Melanocyte of skin (primary cell): ENCODE measurements around the gene SERHL2. TPM values are rescaled to one million over a fixed set of nuclear protein-coding genes. Genes with fewer than 3 reads are reported as not detected.

Experiments used
- small RNA-seq, 2 donors: library from RNA; depleted of rRNA; stranded (forward); fragments of <200 nt; gene quantifications; one replicate each; pipeline ENCODE3, GENCODE V24; 2012
- total RNA-seq, 2 donors: library from RNA; depleted of rRNA; stranded (reverse); fragments of >200 nt; gene quantifications; 2 replicates each; pipeline ENCODE4 v1.2.3, GENCODE V29; 2012

SERHL2 gene, protein sequence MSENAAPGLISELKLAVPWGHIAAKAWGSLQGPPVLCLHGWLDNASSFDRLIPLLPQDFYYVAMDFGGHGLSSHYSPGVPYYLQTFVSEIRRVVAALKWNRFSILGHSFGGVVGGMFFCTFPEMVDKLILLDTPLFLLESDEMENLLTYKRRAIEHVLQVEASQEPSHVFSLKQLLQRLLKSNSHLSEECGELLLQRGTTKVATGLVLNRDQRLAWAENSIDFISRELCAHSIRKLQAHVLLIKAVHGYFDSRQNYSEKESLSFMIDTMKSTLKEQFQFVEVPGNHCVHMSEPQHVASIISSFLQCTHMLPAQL
- 10 to 100 TPM in 1 of 2 donors, 1 to 10 TPM in 1; 2.0 to 11.0 TPM for total RNA-seq

DNA sequence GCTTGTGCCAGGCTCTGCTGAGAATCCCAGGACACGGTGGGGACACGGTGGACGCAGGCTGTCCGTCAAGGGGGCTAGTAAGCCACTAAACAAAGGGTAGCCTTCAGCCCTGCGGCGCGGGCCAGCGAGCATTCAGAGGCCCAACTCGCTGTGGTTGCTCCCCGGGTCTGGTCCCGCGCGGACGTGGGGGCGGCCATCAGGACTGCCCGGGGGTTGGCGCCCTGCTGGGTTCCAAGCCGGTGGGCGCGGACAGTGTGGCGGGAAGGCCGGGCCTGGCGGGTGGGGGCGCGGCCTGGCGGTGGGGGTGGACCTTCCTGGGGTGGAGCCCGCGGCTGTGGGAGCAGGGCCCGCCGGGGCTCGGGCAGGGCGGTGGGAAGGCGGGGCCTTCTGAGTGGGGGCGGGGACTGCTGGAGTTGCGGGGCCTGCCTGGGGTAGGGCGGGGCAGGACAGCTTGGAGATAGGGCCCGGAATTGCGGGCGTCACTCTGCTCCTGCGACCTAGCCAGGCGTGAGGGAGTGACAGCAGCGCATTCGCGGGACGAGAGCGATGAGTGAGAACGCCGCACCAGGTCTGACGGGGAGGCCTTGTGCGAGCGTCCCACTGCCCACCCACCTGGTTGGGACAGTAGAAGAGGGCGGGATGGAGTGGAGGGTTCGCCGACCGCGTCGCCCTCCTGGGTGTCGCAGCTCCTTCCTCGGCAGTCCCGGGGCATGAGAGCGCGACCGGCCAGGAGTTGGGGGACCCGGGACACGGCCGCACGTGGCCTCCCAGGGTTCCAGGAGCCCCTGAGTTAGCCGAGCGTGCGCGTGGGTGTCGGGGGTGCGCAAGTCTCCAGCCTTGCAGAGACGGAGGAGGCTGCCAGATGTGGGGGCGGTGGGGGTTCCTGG is at the start of gene SERHL2:
Gene SERHL2, plus strand, starts transcription at position 482 of the 887 bp plus-strand sequence. Its CDS starts 65 bp downstream, at position 547.

DNA sequence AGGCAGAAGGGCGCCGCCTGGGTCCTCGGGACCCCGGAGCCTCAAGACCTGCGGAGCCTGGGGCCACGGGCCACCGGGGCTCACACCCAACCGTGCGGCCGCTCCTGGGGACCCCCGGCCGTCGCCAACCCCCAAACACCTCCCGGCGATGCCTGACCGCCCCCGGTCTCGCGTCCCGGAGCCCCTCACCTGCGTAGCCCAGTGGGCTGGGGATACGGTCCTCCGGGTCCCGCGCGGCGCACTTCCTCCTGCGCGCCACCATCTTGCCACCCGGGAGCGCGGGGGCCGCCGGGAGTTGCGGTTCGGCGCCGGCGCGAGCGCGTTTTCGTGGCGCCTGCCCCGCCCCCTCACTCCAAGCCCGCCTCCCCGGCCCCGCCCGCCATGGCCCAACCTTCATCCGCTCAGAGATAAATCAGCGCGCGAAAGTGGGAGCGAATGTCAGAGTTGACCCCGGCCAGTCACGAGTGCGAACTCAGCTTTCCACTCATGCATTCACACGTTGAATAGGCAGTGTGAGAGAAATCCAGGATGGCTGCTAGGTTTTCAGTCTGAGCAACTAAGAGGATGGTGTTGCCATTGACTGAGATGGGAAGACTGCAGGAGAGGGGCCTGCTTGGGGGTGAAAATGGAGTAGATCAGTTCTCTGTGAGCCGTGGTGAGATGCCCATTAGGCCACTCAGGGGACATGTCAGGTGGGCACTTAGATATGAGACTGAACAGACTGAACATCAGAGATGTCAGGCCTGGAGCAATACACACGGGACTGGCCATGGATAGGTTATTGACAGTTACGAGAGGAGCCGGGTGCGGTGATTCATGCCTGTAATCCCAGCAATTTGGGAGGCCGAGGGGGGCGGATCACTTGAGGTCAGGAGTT is 34.0 kb upstream of the SERHL2 start, which contains the start of gene RRP7A:
Gene RRP7A, minus strand, starts transcription at position 272 of the 877 bp plus-strand sequence. Its CDS starts 10 bp downstream, at position 262.

DNA sequence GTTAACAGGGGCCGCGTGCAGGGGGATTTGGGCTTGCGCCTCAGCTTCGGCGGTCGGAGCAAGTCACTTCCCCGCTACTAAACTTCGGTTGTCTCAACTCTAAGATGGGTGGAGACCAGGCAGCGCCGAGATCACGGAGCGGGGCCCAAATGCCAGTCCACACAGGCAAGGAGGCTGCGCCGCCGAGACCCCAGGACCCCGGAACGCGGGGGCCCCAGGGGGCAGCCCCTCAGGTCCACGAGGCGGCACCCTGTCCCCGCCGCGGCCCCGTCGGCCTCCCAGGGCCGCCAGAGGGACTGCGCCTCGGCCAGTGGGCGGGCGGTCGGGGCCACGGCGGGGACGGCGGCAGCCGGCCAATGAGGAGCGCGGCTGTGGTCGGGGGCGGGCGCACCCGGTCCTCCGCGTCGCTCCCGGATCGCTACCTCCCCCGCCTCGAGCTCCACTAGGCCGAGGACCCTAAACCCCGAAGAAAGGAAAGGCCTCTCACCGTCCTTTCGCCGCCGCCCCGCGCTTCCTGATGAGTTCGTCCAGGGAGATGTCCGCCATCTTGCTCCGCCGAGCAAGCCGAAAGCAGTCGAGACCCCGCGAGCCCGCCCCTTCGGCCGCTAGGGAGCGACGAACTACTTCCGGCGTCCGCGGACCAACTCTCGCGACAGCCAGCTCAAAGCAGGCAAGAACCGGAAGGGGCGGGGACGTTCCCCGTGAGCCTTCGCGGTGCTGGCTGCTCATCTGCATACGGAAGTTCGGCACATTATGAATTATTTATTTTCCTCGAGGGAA is 60.7 kb downstream of the SERHL2 start, which contains the start of gene POLDIP3:
Gene POLDIP3, minus strand, starts transcription at position 572 of the 780 bp plus-strand sequence. Its CDS starts 26 bp downstream, at position 546.

Small RNAs within 50 kb of the gene (small RNA-seq; reads per million reads assigned to genes)
- gene RN7SKP80 (0 to 0.17 reads per million in 2 donors), gene RNU6-513P (0 reads per million in 2 donors)

Other genes with a start within 250 kb of the SERHL2 start
- gene NFAM1, start 121.6 kb upstream of the SERHL2 start, total RNA-seq: under 1 TPM in 1 of 2 donors, not detected in 1; under 0.01 TPM
- gene RRP7A, start 34.2 kb upstream of the SERHL2 start, total RNA-seq: 10 to 100 TPM; 27.5 to 36.0 TPM
- gene POLDIP3, start 60.9 kb downstream of the SERHL2 start, total RNA-seq: 10 to 100 TPM; 22.4 to 30.0 TPM
- gene ATP5MGL, start 86.6 kb downstream of the SERHL2 start, total RNA-seq: under 1 TPM in 1 of 2 donors, not detected in 1; 0.33 TPM
- gene CYB5R3, start 95.4 kb downstream of the SERHL2 start, total RNA-seq: 10 to 100 TPM; 48.0 to 76.7 TPM
- gene A4GALT, start 166.9 kb downstream of the SERHL2 start, total RNA-seq: not detected